DND-41 (cell line): ENCODE results near the gene PRR36.

Experiments
- ATAC-seq: fragments of 200-7000 bp; cut with Tn5 transposase; 3 replicates; pipeline ENCODE4 v1.9.1; 2021; ENCODE audit warnings: low read depth; ENCODE audit not compliant: insufficient read depth
- DNase-seq: peaks from one replicate; pipeline ENCODE4 v3.0.0-alpha.2; 2020
- H2AFZ ChIP-seq: 2 replicates; pipeline ENCODE4 v1.6.0; 2012; ENCODE audit warnings: low read depth, low read length
- H3K27ac ChIP-seq: 2 replicates; pipeline ENCODE4 v1.5.1; 2012; ENCODE audit warnings: low read length, inconsistent platforms
- H3K27me3 ChIP-seq: fragments of 200-600 bp; sonication (generic); 2 replicates; pipeline ENCODE4 v1.6.0; 2012; ENCODE audit warnings: low read length, mild to moderate bottlenecking, inconsistent platforms; ENCODE audit not compliant: insufficient read depth, poor library complexity
- H3K36me3 ChIP-seq: 2 replicates; pipeline ENCODE4 v1.5.1; 2012; ENCODE audit warnings: low read length, inconsistent platforms; ENCODE audit not compliant: insufficient read depth
- H3K4me1 ChIP-seq: 2 replicates; pipeline ENCODE4 v1.5.1; 2012; ENCODE audit warnings: mild to moderate bottlenecking, low read length; ENCODE audit not compliant: insufficient read depth
- H3K4me2 ChIP-seq: 2 replicates; pipeline ENCODE4 v1.6.0; 2012; ENCODE audit warnings: mild to moderate bottlenecking, moderate library complexity, low read length, inconsistent platforms; ENCODE audit not compliant: insufficient read depth
- H3K4me3 ChIP-seq, 2 experiments: fragments of 200-600 bp in 1 of 2; shearing (Covaris generic) in 1 of 2; 2 replicates each; pipeline ENCODE4 v1.5.1; 2012 to 2016; ENCODE audit warnings: inconsistent platforms in 2 of 2, low read length in 2 of 2, mild to moderate bottlenecking in 2 of 2, low read depth in 1 of 2, moderate library complexity in 1 of 2
- H3K79me2 ChIP-seq: 2 replicates; pipeline ENCODE4 v1.6.0; 2012; ENCODE audit warnings: low read length, inconsistent platforms; ENCODE audit not compliant: insufficient read depth
- H3K9ac ChIP-seq: 2 replicates; pipeline ENCODE4 v1.6.0; 2012; ENCODE audit warnings: low read depth, mild to moderate bottlenecking, inconsistent platforms, low read length, moderate library complexity
- H3K9me3 ChIP-seq: 2 replicates; pipeline ENCODE4 v1.5.1; 2012; ENCODE audit warnings: low read length, moderate library complexity, mild to moderate bottlenecking, inconsistent platforms; ENCODE audit not compliant: insufficient read depth, severe bottlenecking
- H4K20me1 ChIP-seq: 2 replicates; pipeline ENCODE4 v1.6.0; 2012; ENCODE audit warnings: low read length; ENCODE audit not compliant: insufficient read depth
- CTCF ChIP-seq: IDR thresholded peaks from 2 replicates; pipeline ENCODE4 v1.5.1; 2012; ENCODE audit warnings: borderline replicate concordance, low read length, moderate library complexity, mild to moderate bottlenecking; ENCODE audit not compliant: poor library complexity, severe bottlenecking; ENCODE audit errors: extremely low read depth
- EZH2 ChIP-seq: IDR thresholded peaks from 3 replicates; pipeline ENCODE4 v1.6.1; 2012; ENCODE audit warnings: borderline replicate concordance, low read depth, mild to moderate bottlenecking, moderate library complexity, low read length, inconsistent platforms; ENCODE audit not compliant: severe bottlenecking

The PRR36 gene

GRCh38 chr19:7850000-7850813 lies 24.0 kb downstream of the PRR36 start:
- H3K27ac ChIP-seq, result no peak overlapping the region
- ATAC-seq, result no peak

GRCh38 chr19:7849631-7849999 lies 24.6 kb downstream of the PRR36 start:
- Histone ChIP-seq H3K27ac (no peak overlapping the region), H3K27me3 (no peaks in the 10 kb centered on the region), H2AFZ (no peak overlapping the region), H4K20me1 (peaks cover 11% of the 10 kb centered on the region), H3K4me1 (no peaks in the 10 kb centered on the region), H3K4me2 (no peak overlapping the region), H3K36me3 (no peaks in the 10 kb centered on the region; the same call in 1 of the 2 replicates), H3K79me2 (no peaks in the 10 kb centered on the region), H3K9ac (no peak overlapping the region), H3K9me3 (no peaks in the 10 kb centered on the region), H3K4me3 (no peak overlapping the region)
- DNase-seq (no peak), ATAC-seq (no peak)
- TF ChIP-seq EZH2 (no peak), CTCF (no peak)

More at GRCh38 chr19:7850000-7850813, 24.0 kb downstream of the PRR36 start:
- H2AFZ ChIP-seq, result no peak overlapping the region
- TF ChIP-seq EZH2 (no peak), CTCF (no peak)
- H4K20me1 ChIP-seq, result peaks cover 10% of the 10 kb centered on the region
- H3K4me1 ChIP-seq, result no peaks in the 10 kb centered on the region
- H3K36me3 ChIP-seq, result no peaks in the 10 kb centered on the region; the same call in 1 of the 2 replicates
- H3K27me3 ChIP-seq, result no peaks in the 10 kb centered on the region
- H3K9ac ChIP-seq, result no peak overlapping the region
- no peak overlapping the region for H3K4me3 ChIP-seq
- H3K4me2 ChIP-seq, result no peak overlapping the region
- no peak for DNase-seq
- no peaks in the 10 kb centered on the region for H3K9me3 ChIP-seq
- no peaks in the 10 kb centered on the region for H3K79me2 ChIP-seq

- no peak overlapping the region for H3K4me2 ChIP-seq
- no peaks in the 10 kb centered on the region for H3K4me1 ChIP-seq
- ATAC-seq, result no peak
- no peak overlapping the region for H3K27ac ChIP-seq
- DNase-seq, result no peak
- H3K4me3 ChIP-seq, result no peak overlapping the region
- peaks cover 11% of the 10 kb centered on the region for H4K20me1 ChIP-seq
- H3K9me3 ChIP-seq, result no peaks in the 10 kb centered on the region
- no peaks in the 10 kb centered on the region; the same call in 1 of the 2 replicates for H3K36me3 ChIP-seq
- no peak overlapping the region for H2AFZ ChIP-seq
- TF ChIP-seq CTCF (no peak), EZH2 (no peak)
- H3K79me2 ChIP-seq, result no peaks in the 10 kb centered on the region
- H3K9ac ChIP-seq, result no peak overlapping the region
- H3K27me3 ChIP-seq, result no peaks in the 10 kb centered on the region
These were observed 25.3 kb downstream of the PRR36 start for GRCh38 chr19:7848779-7849457.
